Prostate gland (tissue), 2 donors: ENCODE data around the gene TTC27. TPM values are rescaled to one million over a fixed set of nuclear protein-coding genes. Genes with fewer than 3 reads are reported as not detected.

ENCODE experiments used
- DNase-seq: peaks from one replicate; pipeline ENCODE4 v3.0.0-alpha.2; 2019; ENCODE audit warnings: low spot score
- H3K27ac ChIP-seq, 2 donors: fragments of 200-600 bp; sonication (generic); 2 replicates each; pipeline ENCODE4 v1.5.1; 2017 to 2019
- H3K27me3 ChIP-seq: fragments of 200-600 bp; sonication (generic); replicated peaks from 2 replicates; pipeline ENCODE4 v1.5.1; 2019; ENCODE audit not compliant: insufficient read depth
- H3K36me3 ChIP-seq, 2 donors: fragments of 200-600 bp; sonication (generic); 1 replicate in 1 of 2; 2 replicates in 1 of 2; pipeline versions ENCODE4 v1.5.1 to v1.8.1; 2017 to 2019
- H3K4me1 ChIP-seq: fragments of 200-600 bp; sonication (generic); replicated peaks from 2 replicates; pipeline ENCODE4 v1.5.1; 2019
- H3K4me3 ChIP-seq, 2 donors: fragments of 200-600 bp; sonication (generic); 2 replicates each; pipeline ENCODE4 v1.5.1; 2017 to 2019
- H3K9me3 ChIP-seq: fragments of 200-600 bp; sonication (generic); 2 replicates; pipeline ENCODE4 v1.5.1; 2017
- POLR2A ChIP-seq: fragments of 450-650 bp; IDR thresholded peaks from one replicate; pipeline ENCODE4 v1.6.1; 2016; ENCODE audit warnings: antibody characterized with exemption, mild to moderate bottlenecking
- POLR2AphosphoS5 ChIP-seq: sonication (generic); formaldehyde crosslinking; IDR thresholded peaks from one replicate; pipeline ENCODE4 v1.6.1; 2017; ENCODE audit warnings: antibody characterized with exemption
- WGBS: methylation state at CpG from one replicate; pipeline ENCODE4 v1.1.5; 2018; 5-methylcytosine and 5-hydroxymethylcytosine counted together
- intact Hi-C: fragments of 100-400 bp; cut with DNase I; formaldehyde crosslinking; loops from one replicate; pipeline ENCODE4 v1.14.2; 2022
- total RNA-seq, 2 donors: library from RNA; depleted of rRNA; stranded (reverse); fragments of >200 nt; gene quantifications; one replicate each; pipeline ENCODE4 v1.1.0, GENCODE V29; 2016
- TF ChIP-seq, protein P1 (sequence below), 4 experiments: fragments of 200-600 bp in 2 of 4; fragments of 450-650 bp in 2 of 4; sonication (generic) in 2 of 4; IDR thresholded peaks; 1 replicate in 3 of 4; 2 replicates in 1 of 4; pipeline ENCODE4 v1.5.1; 2016 to 2019; ENCODE audit warnings: antibody characterized with exemption in 4 of 4, mild to moderate bottlenecking in 2 of 4, moderate library complexity in 2 of 4

TTC27 gene
- total RNA-seq, 2 donors from 2014 or later, result 13.0 to 15.6 TPM

DNA sequence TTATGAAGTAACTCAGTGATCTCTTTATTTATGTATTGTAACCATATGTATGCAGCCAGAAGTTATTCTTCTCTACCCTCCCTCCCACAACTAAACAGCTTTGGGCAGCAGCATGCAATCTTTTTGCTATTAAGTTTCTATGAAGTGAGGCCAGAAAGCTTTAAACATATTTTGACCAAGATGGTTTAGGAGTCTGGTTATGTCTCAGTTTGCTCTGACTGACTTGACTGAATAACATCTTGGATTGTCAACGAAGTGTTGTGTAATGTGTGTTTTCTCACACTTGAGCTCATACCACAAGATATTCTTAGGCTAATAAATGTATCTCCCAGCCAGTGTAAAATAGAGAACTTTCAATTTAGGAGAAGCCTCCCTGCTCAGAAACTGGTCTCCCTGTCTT, 104.3 kb downstream of the TTC27 start:
- no peak overlapping the region for H3K27ac ChIP-seq
- no peaks in the 10 kb centered on the region for H3K27me3 ChIP-seq
- intact Hi-C loops, result no loop called here
- H3K36me3 ChIP-seq, result no peaks in the 10 kb centered on the region
- no peaks in the 10 kb centered on the region for H3K4me1 ChIP-seq
- H3K9me3 ChIP-seq, result no peaks in the 10 kb centered on the region
- H3K4me3 ChIP-seq, result no peak overlapping the region
- DNase-seq, result no peak
- 86% methylated on average over 1 of the region's 1 CpG for WGBS
- TF ChIP-seq POLR2AphosphoS5, result no peak
- TF ChIP-seq POLR2A, result no peak
- TF ChIP-seq, protein P1, sequence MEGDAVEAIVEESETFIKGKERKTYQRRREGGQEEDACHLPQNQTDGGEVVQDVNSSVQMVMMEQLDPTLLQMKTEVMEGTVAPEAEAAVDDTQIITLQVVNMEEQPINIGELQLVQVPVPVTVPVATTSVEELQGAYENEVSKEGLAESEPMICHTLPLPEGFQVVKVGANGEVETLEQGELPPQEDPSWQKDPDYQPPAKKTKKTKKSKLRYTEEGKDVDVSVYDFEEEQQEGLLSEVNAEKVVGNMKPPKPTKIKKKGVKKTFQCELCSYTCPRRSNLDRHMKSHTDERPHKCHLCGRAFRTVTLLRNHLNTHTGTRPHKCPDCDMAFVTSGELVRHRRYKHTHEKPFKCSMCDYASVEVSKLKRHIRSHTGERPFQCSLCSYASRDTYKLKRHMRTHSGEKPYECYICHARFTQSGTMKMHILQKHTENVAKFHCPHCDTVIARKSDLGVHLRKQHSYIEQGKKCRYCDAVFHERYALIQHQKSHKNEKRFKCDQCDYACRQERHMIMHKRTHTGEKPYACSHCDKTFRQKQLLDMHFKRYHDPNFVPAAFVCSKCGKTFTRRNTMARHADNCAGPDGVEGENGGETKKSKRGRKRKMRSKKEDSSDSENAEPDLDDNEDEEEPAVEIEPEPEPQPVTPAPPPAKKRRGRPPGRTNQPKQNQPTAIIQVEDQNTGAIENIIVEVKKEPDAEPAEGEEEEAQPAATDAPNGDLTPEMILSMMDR (IDR thresholded peaks at IDR 0.05), result no peak

- no peaks in the 10 kb centered on the region for H3K27me3 ChIP-seq
- no peak overlapping the region for H3K4me3 ChIP-seq
- H3K4me1 ChIP-seq, result no peaks in the 10 kb centered on the region
- no peak for DNase-seq
- 96% methylated on average over 2 of the region's 2 CpGs for WGBS
- intact Hi-C loops, result no loop called here
- H3K9me3 ChIP-seq, result no peaks in the 10 kb centered on the region
- H3K36me3 ChIP-seq, result no peaks in the 10 kb centered on the region
- TF ChIP-seq, protein P1 (IDR thresholded peaks at IDR 0.05), result no peak
- TF ChIP-seq POLR2A (no peak), POLR2AphosphoS5 (no peak)
- H3K27ac ChIP-seq, result no peak overlapping the region
Measured at GRCh38 chr2:32732912-32733472, 105.1 kb downstream of the TTC27 start.

DNA sequence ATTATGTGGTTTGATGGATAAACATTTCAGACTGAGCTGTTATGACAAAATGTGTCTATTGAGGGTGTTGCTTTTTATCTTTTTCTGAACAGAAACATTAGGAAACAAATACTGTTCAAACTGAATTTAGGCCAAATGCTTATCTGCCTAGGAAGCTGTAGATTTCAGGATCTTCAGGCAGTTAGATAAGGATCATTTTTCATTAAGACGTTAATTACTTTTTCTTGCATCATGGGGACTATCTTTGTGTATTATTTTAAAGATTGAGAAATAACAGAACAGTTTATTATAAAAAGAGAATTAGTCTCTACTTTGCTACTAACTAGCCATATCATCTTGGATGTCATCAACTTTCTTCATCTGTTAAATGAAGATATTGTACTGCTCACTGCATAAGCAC, 107.5 kb downstream of the TTC27 start:
- TF ChIP-seq POLR2AphosphoS5 (no peak), POLR2A (no peak)
- TF ChIP-seq, protein P1 (IDR thresholded peaks at IDR 0.05), result no peak
- no peaks in the 10 kb centered on the region for H3K4me1 ChIP-seq
- H3K36me3 ChIP-seq, result no peaks in the 10 kb centered on the region
- no peaks in the 10 kb centered on the region for H3K27me3 ChIP-seq
- intact Hi-C loops, result no loop called here
- H3K4me3 ChIP-seq, result no peak overlapping the region
- DNase-seq, result no peak
- no peak overlapping the region for H3K27ac ChIP-seq
- H3K9me3 ChIP-seq, result no peaks in the 10 kb centered on the region
- 60% methylated on average over 1 of the region's 1 CpG for WGBS

GRCh38 chr2:32738939-32739338, 111.1 kb downstream of the TTC27 start:
- H3K27me3 ChIP-seq, result no peaks in the 10 kb centered on the region
- intact Hi-C loops, result no loop called here
- H3K27ac ChIP-seq, result no peak overlapping the region
- no peak overlapping the region for H3K4me3 ChIP-seq
- H3K36me3 ChIP-seq, result no peaks in the 10 kb centered on the region
- no peaks in the 10 kb centered on the region for H3K9me3 ChIP-seq
- H3K4me1 ChIP-seq, result no peaks in the 10 kb centered on the region
- WGBS, result 24% methylated on average over 2 of the region's 2 CpGs
- no peak for DNase-seq
- TF ChIP-seq, protein P1 (IDR thresholded peaks at IDR 0.05), result no peak
- TF ChIP-seq POLR2AphosphoS5 (no peak), POLR2A (no peak)

- no peak for TF ChIP-seq POLR2A
- TF ChIP-seq, protein P1 (IDR thresholded peaks at IDR 0.05), result no peak
- no peak for TF ChIP-seq POLR2AphosphoS5
- DNase-seq, result no peak
- intact Hi-C loops, result no loop called here
- no peaks in the 10 kb centered on the region for H3K27me3 ChIP-seq
- no peaks in the 10 kb centered on the region for H3K36me3 ChIP-seq
- no peak overlapping the region for H3K4me3 ChIP-seq
- H3K9me3 ChIP-seq, result no peaks in the 10 kb centered on the region
- WGBS, result 92% methylated on average over 2 of the region's 2 CpGs
- H3K27ac ChIP-seq, result no peak overlapping the region
- no peaks in the 10 kb centered on the region for H3K4me1 ChIP-seq
Measured at GRCh38 chr2:32739664-32740063, 111.8 kb downstream of the TTC27 start.
